Natural killer cell (primary cell): ENCODE results near the gene DBNDD1. TPM values are rescaled to one million over a fixed set of nuclear protein-coding genes. Genes with fewer than 3 reads are reported as not detected.

ENCODE experiments used
- ATAC-seq, 3 donors: fragments of 150-1000 bp in 2 of 3; fragments of 200-7000 bp in 1 of 3; cut with Tn5 transposase; 1 replicate in 1 of 3; 2 replicates in 2 of 3; pipeline ENCODE4 v1.10.0; 2021; ENCODE audit warnings: mild to moderate bottlenecking in 2 of 3, moderate library complexity in 2 of 3
- DNase-seq, 2 donors: peaks; one replicate each; pipeline versions ENCODE4 v3.0.0 to v3.0.0-alpha.2; 2013 to 2021; ENCODE audit warnings: mixed read lengths in 1 of 2
- H3K27ac ChIP-seq: one replicate; pipeline ENCODE4 v1.5.1; 2013; ENCODE audit warnings: mild to moderate bottlenecking, low read length
- H3K27me3 ChIP-seq: one replicate; pipeline ENCODE4 v1.6.1; 2013; ENCODE audit warnings: low read length; ENCODE audit not compliant: control insufficient read depth, insufficient read depth
- H3K36me3 ChIP-seq: one replicate; pipeline ENCODE4 v1.6.1; 2013; ENCODE audit warnings: low read length; ENCODE audit not compliant: control insufficient read depth, insufficient read depth
- H3K4me1 ChIP-seq: one replicate; pipeline ENCODE4 v1.6.1; 2013; ENCODE audit warnings: low read length; ENCODE audit not compliant: control insufficient read depth, insufficient read depth
- H3K4me3 ChIP-seq: one replicate; pipeline ENCODE4 v1.5.1; 2013; ENCODE audit warnings: low read length
- H3K9me3 ChIP-seq: one replicate; pipeline ENCODE4 v1.6.1; 2013; ENCODE audit warnings: low read length; ENCODE audit not compliant: control insufficient read depth, insufficient read depth
- H3K27ac Mint-ChIP-seq, 2 donors: one replicate each; pipeline ENCODE4 v1.8.0; 2022; ENCODE audit warnings: mild to moderate bottlenecking in 2 of 2, mixed read lengths in 2 of 2, moderate library complexity in 1 of 2
- H3K27me3 Mint-ChIP-seq, 2 donors: one replicate each; pipeline ENCODE4 v1.8.0; 2022; ENCODE audit warnings: low read depth in 2 of 2, mixed read lengths in 2 of 2
- H3K36me3 Mint-ChIP-seq: one replicate; pipeline ENCODE4 v1.8.0; 2022; ENCODE audit warnings: mixed read lengths
- H3K4me1 Mint-ChIP-seq, 2 donors: one replicate each; pipeline ENCODE4 v1.8.0; 2022; ENCODE audit warnings: mixed read lengths in 2 of 2
- H3K4me3 Mint-ChIP-seq: one replicate; pipeline ENCODE4 v1.8.0; 2022; ENCODE audit warnings: mild to moderate bottlenecking, moderate library complexity, mixed read lengths
- H3K9me3 Mint-ChIP-seq, 2 donors: one replicate each; pipeline ENCODE4 v1.8.0; 2022; ENCODE audit warnings: mixed read lengths in 2 of 2
- CTCF ChIP-seq: fragments of 200-600 bp; IDR thresholded peaks from one replicate; pipeline ENCODE4 v1.8.0; 2022; ENCODE audit warnings: antibody characterized with exemption
- WGBS: methylation state at CpG from one replicate; pipeline ENCODE4 v1.1.7; 2013; ENCODE audit warnings: missing lambda C conversion rate; ENCODE audit not compliant: insufficient coverage; 5-methylcytosine and 5-hydroxymethylcytosine counted together
- intact Hi-C: fragments of 100-400 bp; cut with micrococcal nuclease; formaldehyde crosslinking; loops from one replicate; pipeline ENCODE4 v1.14.2; 2022
- total RNA-seq, 4 donors: library from RNA; stranded (reverse); fragments of 120-200 nt in 1 of 4; gene quantifications; one replicate each; pipeline versions ENCODE4 v1.2.3 to v1.2.4, GENCODE V29; 2013 to 2022

The DBNDD1 gene
- total RNA-seq, 3 donors from 2014 or later (not counting 1 experiment from before 2014, with no cell fraction given), result 0.20 TPM; not detected in 2

DNA sequence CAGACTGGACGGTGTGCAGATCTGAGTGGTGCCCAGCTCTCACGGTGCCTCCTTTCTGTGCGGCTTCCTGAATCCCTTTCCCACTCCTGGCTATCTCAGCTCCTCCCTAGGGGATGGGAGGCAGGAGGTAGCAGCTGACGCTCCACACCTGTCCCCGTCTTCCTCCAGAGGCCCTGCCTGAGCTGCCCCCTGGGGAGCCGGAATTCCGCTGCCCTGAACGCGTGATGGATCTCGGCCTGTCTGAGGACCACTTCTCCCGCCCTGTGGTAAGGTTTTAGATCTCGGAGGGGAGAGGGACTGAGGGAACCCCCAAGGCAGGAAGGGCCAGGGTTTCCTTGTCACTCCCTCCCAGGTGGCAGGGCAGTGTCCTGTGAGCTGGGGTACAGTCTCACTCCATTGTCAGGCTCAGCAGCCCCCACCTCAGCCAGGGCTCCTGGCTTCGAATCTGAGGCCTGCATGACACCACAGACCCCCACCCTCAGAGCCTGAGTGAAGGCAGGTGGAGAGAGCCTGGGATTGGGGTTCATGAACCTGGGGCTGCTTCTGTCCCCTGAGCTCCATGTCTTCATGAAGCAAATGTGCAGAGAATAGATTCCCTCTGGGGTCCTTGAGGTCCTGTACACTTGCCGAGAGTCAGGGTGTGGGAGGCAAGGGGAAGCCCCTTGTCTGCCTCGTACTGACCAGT is 64.1 kb downstream of the DBNDD1 start:
- no peak overlapping the region for H3K27ac Mint-ChIP-seq
- H3K4me3 ChIP-seq, result no peak overlapping the region
- peaks cover 12% of the 10 kb centered on the region for H3K36me3 ChIP-seq
- no peaks in the 10 kb centered on the region for H3K27me3 ChIP-seq
- 94% methylated on average over 14 of the region's 15 CpGs for WGBS
- no peaks in the 10 kb centered on the region for H3K9me3 ChIP-seq
- TF ChIP-seq CTCF, result no peak
- intact Hi-C loops, result no loop called here
- no peak overlapping the region for H3K4me3 Mint-ChIP-seq
- H3K36me3 Mint-ChIP-seq, result peaks cover 8% of the 10 kb centered on the region
- H3K4me1 Mint-ChIP-seq, result peaks cover 0 to 7% of the 10 kb centered on the region in 2 donors
- ATAC-seq (no peak), DNase-seq (no peak)
- H3K4me1 ChIP-seq, result peaks cover 31% of the 10 kb centered on the region
- no peak overlapping the region for H3K27ac ChIP-seq
- no peaks in the 10 kb centered on the region for H3K9me3 Mint-ChIP-seq
- no peaks in the 10 kb centered on the region for H3K27me3 Mint-ChIP-seq

Other genes with a start within 250 kb of the DBNDD1 start
- gene FANCA, start 202.8 kb downstream of the DBNDD1 start, total RNA-seq, result 10 to 100 TPM; 43.3 to 45.4 (median 45.1) TPM
- 1 to 10 TPM; 4.5 to 8.7 (median 6.5) TPM for gene SPIRE2, start 191.0 kb downstream of the DBNDD1 start, total RNA-seq
- 100 to 1,000 TPM; 509 to 682 (median 567) TPM for gene TCF25, start 145.9 kb downstream of the DBNDD1 start, total RNA-seq
- 10 to 100 TPM; 12.3 to 22.2 (median 13.7) TPM for gene MC1R, start 100.6 kb downstream of the DBNDD1 start, total RNA-seq
- 1 to 10 TPM; 1.1 to 1.3 (median 1.2) TPM for gene TUBB3, start 96.1 kb downstream of the DBNDD1 start, total RNA-seq
- 10 to 100 TPM; 43.0 to 60.3 (median 50.1) TPM for gene DEF8, start 70.7 kb downstream of the DBNDD1 start, total RNA-seq
- not detected for gene PRDM7, start 57.9 kb upstream of the DBNDD1 start, total RNA-seq